Thyroid gland (tissue), 4 donors: ENCODE data around the gene DOK3. TPM values are rescaled to one million over a fixed set of nuclear protein-coding genes. Genes with fewer than 3 reads are reported as not detected.
A peak's percentile ranks its signal among the peaks of the same experiment; 100 is the strongest.

Experiments
- DNase-seq, 2 donors: peaks; one replicate each; pipeline ENCODE4 v3.0.0-alpha.2; 2019
- H3K27ac ChIP-seq, 3 donors: fragments of 200-600 bp; sonication (generic); 1 replicate in 2 of 3; 2 replicates in 1 of 3; pipeline ENCODE4 v1.5.1; 2016 to 2019; ENCODE audit warnings: mild to moderate bottlenecking in 1 of 3, moderate library complexity in 1 of 3
- H3K27me3 ChIP-seq: fragments of 200-600 bp; sonication (generic); one replicate; pipeline ENCODE4 v1.5.1; 2019
- H3K36me3 ChIP-seq, 2 donors: fragments of 200-600 bp; sonication (generic); one replicate each; pipeline ENCODE4 v1.5.1; 2016 to 2019
- H3K4me1 ChIP-seq, 2 donors: fragments of 200-600 bp; sonication (generic); one replicate each; pipeline ENCODE4 v1.5.1; 2017 to 2019
- H3K4me3 ChIP-seq, 3 donors: fragments of 200-600 bp; sonication (generic); replicated peaks in 1 of 3; 1 replicate in 2 of 3; 2 replicates in 1 of 3; pipeline ENCODE4 v1.5.1; 2016; ENCODE audit warnings: mild to moderate bottlenecking in 1 of 3
- H3K9me3 ChIP-seq: fragments of 200-600 bp; sonication (generic); one replicate; pipeline ENCODE4 v1.5.1; 2017
- POLR2A ChIP-seq, 2 donors: fragments of 450-650 bp; IDR thresholded peaks; one replicate each; pipeline ENCODE4 v1.6.1; 2017; ENCODE audit warnings: antibody characterized with exemption in 2 of 2, mild to moderate bottlenecking in 2 of 2, moderate library complexity in 1 of 2
- WGBS, 2 donors: methylation state at CpG; one replicate each; pipeline ENCODE4 v1.1.5; 2017; 5-methylcytosine and 5-hydroxymethylcytosine counted together
- intact Hi-C: fragments of 100-400 bp; cut with DNase I; formaldehyde crosslinking; loops from one replicate; pipeline ENCODE4 v1.15.1; 2023
- total RNA-seq, 4 donors: library from RNA; depleted of rRNA; stranded (reverse); fragments of >200 nt; gene quantifications; one replicate each; pipeline ENCODE4 v1.2.3, GENCODE V29; 2016
- TF ChIP-seq, protein P1 (sequence below), 6 experiments: fragments of 200-600 bp in 3 of 6; fragments of 450-650 bp in 3 of 6; sonication (generic) in 3 of 6; IDR thresholded peaks; one replicate each; pipeline ENCODE4 v1.5.1; 2016 to 2019; ENCODE audit warnings: antibody characterized with exemption in 6 of 6, mild to moderate bottlenecking in 2 of 6, inconsistent platforms in 1 of 6, moderate library complexity in 1 of 6

DOK3 gene
- total RNA-seq, 4 donors from 2014 or later = 2.0 to 5.9 (median 3.5) TPM

DNA sequence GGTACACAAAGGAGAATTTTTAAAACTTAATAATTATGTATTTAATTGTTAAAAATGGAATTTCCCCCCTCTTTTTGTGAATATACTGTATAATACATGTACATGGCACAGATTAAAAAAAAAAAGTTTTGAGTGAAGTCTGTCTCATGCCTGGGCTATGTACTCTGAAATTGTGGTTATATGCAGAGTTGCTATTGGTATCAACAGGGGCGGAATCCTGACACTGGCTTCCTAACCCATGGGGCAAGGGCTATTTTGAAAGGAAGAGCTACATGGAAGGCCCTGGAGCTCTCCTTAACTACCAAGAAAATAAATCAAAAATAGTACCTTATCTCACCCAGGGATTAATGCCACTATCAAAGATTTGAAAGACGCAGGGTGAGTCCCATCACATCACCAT lies 45.6 kb upstream of the DOK3 start:
- no peaks in the 10 kb centered on the region for H3K9me3 ChIP-seq
- no peaks in the 10 kb centered on the region for H3K36me3 ChIP-seq
- TF ChIP-seq POLR2A (IDR thresholded peaks at IDR 0.05) = no peak
- TF ChIP-seq, protein P1, sequence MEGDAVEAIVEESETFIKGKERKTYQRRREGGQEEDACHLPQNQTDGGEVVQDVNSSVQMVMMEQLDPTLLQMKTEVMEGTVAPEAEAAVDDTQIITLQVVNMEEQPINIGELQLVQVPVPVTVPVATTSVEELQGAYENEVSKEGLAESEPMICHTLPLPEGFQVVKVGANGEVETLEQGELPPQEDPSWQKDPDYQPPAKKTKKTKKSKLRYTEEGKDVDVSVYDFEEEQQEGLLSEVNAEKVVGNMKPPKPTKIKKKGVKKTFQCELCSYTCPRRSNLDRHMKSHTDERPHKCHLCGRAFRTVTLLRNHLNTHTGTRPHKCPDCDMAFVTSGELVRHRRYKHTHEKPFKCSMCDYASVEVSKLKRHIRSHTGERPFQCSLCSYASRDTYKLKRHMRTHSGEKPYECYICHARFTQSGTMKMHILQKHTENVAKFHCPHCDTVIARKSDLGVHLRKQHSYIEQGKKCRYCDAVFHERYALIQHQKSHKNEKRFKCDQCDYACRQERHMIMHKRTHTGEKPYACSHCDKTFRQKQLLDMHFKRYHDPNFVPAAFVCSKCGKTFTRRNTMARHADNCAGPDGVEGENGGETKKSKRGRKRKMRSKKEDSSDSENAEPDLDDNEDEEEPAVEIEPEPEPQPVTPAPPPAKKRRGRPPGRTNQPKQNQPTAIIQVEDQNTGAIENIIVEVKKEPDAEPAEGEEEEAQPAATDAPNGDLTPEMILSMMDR (IDR thresholded peaks at IDR 0.05) = no peak
- no peaks in the 10 kb centered on the region for H3K27me3 ChIP-seq
- peaks cover 11 to 13% of the 10 kb centered on the region in 2 donors for H3K4me1 ChIP-seq
- 93 to 95% methylated on average over 2 of the region's 2 CpGs for WGBS, 2 donors
- intact Hi-C loops = no loop called here
- H3K27ac ChIP-seq = no peak overlapping the region
- DNase-seq = no peak
- H3K4me3 ChIP-seq = no peak overlapping the region

DNA sequence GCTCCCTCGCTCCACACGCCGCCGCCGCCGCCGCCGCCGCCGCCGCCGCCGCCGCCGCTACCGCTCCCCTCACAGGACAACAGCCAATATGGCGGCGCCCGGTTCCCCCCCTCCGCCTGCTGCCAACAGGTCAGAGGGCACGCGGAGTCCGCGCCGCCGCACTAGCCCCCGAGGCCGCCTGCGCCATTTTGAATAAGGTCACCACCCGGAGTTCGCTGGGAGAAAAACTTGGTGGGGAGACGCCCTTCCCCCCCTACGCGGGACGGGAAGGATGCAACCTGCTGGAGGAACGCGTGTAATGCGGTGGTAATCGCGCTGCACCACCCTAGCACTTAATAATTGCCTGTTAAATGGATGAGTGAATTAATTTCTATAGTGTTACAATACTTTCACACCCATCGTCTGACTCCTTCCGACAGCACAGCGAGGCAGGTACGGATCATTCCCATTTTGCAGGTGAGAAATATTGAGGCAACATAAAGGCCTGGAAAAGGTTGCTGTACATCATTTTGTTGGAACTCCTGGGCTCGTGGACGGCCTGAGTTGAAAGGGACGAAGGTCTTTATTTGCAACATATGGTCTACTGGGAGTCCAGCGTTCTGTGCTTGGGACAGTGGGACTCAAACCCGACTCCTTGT lies 45.0 kb upstream of the DOK3 start, which contains the start of gene FAM193B:
Gene FAM193B, minus strand, starts transcription at position 90 of the 638 bp plus-strand sequence. CDS start 105 bp downstream, outside the sequence.
- Histone ChIP-seq H3K9me3 (no peaks in the 10 kb centered on the region), H3K27ac (peak within 1 kb of the TSS in 2 of 3 donors; percentile 57 to 75), H3K27me3 (no peaks in the 10 kb centered on the region), H3K4me1 (peaks cover 11 to 13% of the 10 kb centered on the region in 2 donors), H3K4me3 (peak within 1 kb of the TSS; percentile 35 to 92 (median 61)), H3K36me3 (no peaks in the 10 kb centered on the region)
- intact Hi-C loops = no loop called here
- DNase-seq = peak; percentile 92 to 94
- WGBS, 2 donors = 23% methylated on average over 19 to 22 of the region's 49 CpGs
- TF ChIP-seq, protein P1 (IDR thresholded peaks at IDR 0.05) = peak in 1 of 6 experiments; percentile 16
- TF ChIP-seq POLR2A (IDR thresholded peaks at IDR 0.05) = peak in 1 of 2 donors; percentile 52

DNA sequence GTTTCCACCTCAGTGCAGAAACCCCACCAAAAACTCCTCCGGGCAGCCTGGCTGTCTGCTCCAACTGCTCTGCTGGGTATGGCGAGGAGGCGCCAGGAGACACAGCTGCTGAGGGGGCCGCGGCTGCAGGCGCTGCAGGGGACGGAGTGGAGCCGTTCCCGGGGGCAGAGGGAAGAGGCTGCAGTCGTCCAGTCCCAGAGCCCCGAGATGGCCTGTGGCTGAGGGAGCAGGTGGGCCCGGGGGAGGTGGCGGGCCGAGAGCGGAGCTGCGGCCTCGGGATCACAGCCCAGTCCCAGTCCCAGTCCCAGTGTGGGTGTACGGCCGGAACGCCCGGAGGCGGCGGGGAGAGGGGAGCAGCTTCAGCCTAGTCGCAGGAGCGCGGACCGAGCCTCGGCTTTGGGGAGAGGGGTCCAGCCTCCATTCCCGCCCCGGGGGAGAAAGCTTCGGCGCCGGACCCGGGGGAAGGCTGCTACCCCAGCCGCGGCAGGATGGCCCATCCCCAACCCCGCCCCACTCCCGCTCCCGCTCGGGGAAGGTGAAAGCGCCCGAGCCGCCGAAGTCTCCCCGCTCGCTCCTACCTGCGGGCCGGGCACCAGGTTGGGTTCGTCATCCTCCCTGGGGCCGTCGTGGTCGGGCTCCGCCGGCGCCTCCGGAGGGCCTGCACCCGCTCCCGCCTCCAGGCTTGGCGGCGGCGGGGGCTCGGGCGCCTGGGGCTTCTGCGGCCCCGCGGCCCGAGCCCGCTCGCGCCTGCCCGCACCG lies 44.2 kb upstream of the DOK3 start:
- Histone ChIP-seq H3K4me1 (peaks cover 11 to 13% of the 10 kb centered on the region in 2 donors), H3K9me3 (no peaks in the 10 kb centered on the region), H3K36me3 (no peaks in the 10 kb centered on the region), H3K4me3 (peak overlapping the region; percentile 35 to 92 (median 61)), H3K27ac (peak overlapping the region in 2 of 3 donors; percentile 57 to 75), H3K27me3 (no peaks in the 10 kb centered on the region)
- TF ChIP-seq POLR2A (IDR thresholded peaks at IDR 0.05) = no peak
- TF ChIP-seq, protein P1 (IDR thresholded peaks at IDR 0.05) = no peak
- 7% methylated on average over 3 of the region's 72 CpGs; no CpG with 5 or more reads in 1 of the 2 donors for WGBS, 2 donors
- peak; percentile 30 to 38 for DNase-seq
- intact Hi-C loops = no loop called here

- no peaks in the 10 kb centered on the region for H3K36me3 ChIP-seq
- no peak for DNase-seq
- TF ChIP-seq, protein P1 (IDR thresholded peaks at IDR 0.05) = no peak
- H3K27ac ChIP-seq = no peak overlapping the region
- intact Hi-C loops = no loop called here
- peaks cover 11 to 17% of the 10 kb centered on the region in 2 donors for H3K4me1 ChIP-seq
- no peaks in the 10 kb centered on the region for H3K9me3 ChIP-seq
- H3K27me3 ChIP-seq = no peaks in the 10 kb centered on the region
- WGBS, 2 donors = 57 to 60% methylated on average over 14 to 16 of the region's 16 CpGs
- peak overlapping the region in 2 of 3 donors; percentile 35 to 92 for H3K4me3 ChIP-seq
Measured at GRCh38 chr5:177552839-177553455, 43.3 kb upstream of the DOK3 start.
